H1 (cell line): ENCODE data around the gene CCDC60. TPM values are rescaled to one million over a fixed set of nuclear protein-coding genes. Genes with fewer than 3 reads are reported as not detected.

Experiments
- CTCF ChIA-PET: fragments of 300-600 bp; sonication (Branson Sonifier 250); formaldehyde crosslinking; loops from one replicate; lab custom pipeline; 2021; ENCODE audit not compliant: partially characterized antibody; lab: Charles Lee
- POLR2A ChIA-PET: fragments of 300-600 bp; sonication (Branson Sonifier 250); formaldehyde crosslinking; loops from one replicate; lab custom pipeline; 2021; ENCODE audit warnings: inconsistent platforms; ENCODE audit not compliant: partially characterized antibody; lab: Charles Lee
- DNase-seq, 2 experiments: peaks; one replicate each; pipeline versions ENCODE4 v3.0.0 to v3.0.0-alpha.2; 2010 to 2022; ENCODE audit warnings: low spot score in 2 of 2, low read depth in 1 of 2, mixed read lengths in 1 of 2
- FAIRE-seq: peaks from 2 replicates; lab custom pipeline; 2011; peaks lifted over from hg19 to GRCh38; lab: Jason Lieb, UNC
- H2AFZ ChIP-seq: 2 replicates; pipeline ENCODE4 v1.8.1; 2012; ENCODE audit warnings: low read length, inconsistent platforms
- H2AK5ac ChIP-seq: 2 replicates; pipeline ENCODE4 v1.6.1; 2013; ENCODE audit warnings: low read depth, low read length
- H2BK120ac ChIP-seq: replicated peaks from 2 replicates; pipeline ENCODE3; 2013; ENCODE audit warnings: low read depth, low read length, inconsistent platforms
- H2BK12ac ChIP-seq: 2 replicates; pipeline ENCODE4 v1.6.1; 2013; ENCODE audit warnings: low read depth, low read length
- H2BK15ac ChIP-seq: 2 replicates; pipeline ENCODE4 v1.6.1; 2013; ENCODE audit warnings: low read length
- H2BK20ac ChIP-seq: 2 replicates; pipeline ENCODE4 v1.6.1; 2013; ENCODE audit warnings: low read length
- H2BK5ac ChIP-seq: 2 replicates; pipeline ENCODE4 v1.6.1; 2013; ENCODE audit warnings: low read depth, low read length
- H3K14ac ChIP-seq: 2 replicates; pipeline ENCODE4 v1.6.1; 2013; ENCODE audit warnings: inconsistent platforms; ENCODE audit not compliant: insufficient read length
- H3K18ac ChIP-seq: 2 replicates; pipeline ENCODE4 v1.6.1; 2013; ENCODE audit warnings: low read length; ENCODE audit errors: extremely low read depth
- H3K23ac ChIP-seq: 2 replicates; pipeline ENCODE4 v1.6.1; 2013; ENCODE audit warnings: inconsistent platforms; ENCODE audit not compliant: insufficient read length
- H3K23me2 ChIP-seq: 2 replicates; pipeline ENCODE4 v1.6.1; 2013; ENCODE audit warnings: low read depth, low read length
- H3K27ac ChIP-seq: 2 replicates; pipeline ENCODE4 v1.6.1; 2011; ENCODE audit warnings: low read depth, low read length, inconsistent platforms
- H3K27me3 ChIP-seq, 4 experiments: replicated peaks in 1 of 4; 1 replicate in 1 of 4; 2 replicates in 3 of 4; pipeline versions ENCODE4 v1.6.1 to v1.8.1; 2011 to 2013; ENCODE audit warnings: low read length in 3 of 4, mild to moderate bottlenecking in 3 of 4, inconsistent platforms in 2 of 4, mixed read lengths in 2 of 4, moderate library complexity in 1 of 4; ENCODE audit not compliant: control insufficient read depth in 3 of 4, insufficient read depth in 3 of 4; ENCODE audit errors: extremely low read depth in 1 of 4
- H3K36me3 ChIP-seq, 4 experiments: 2 replicates each; pipeline versions ENCODE4 v1.6.1 to v1.8.1; 2011 to 2013; ENCODE audit warnings: mild to moderate bottlenecking in 4 of 4, low read length in 3 of 4, moderate library complexity in 2 of 4, control low read depth in 1 of 4, inconsistent platforms in 1 of 4; ENCODE audit not compliant: insufficient read depth in 4 of 4, control insufficient read depth in 2 of 4
- H3K4ac ChIP-seq: replicated peaks from 2 replicates; pipeline ENCODE3; 2013; ENCODE audit warnings: low read length, low read depth, mixed read lengths, inconsistent platforms; ENCODE audit not compliant: insufficient read length
- H3K4me1 ChIP-seq, 4 experiments: replicated peaks in 1 of 4; 1 replicate in 1 of 4; 2 replicates in 3 of 4; pipeline versions ENCODE4 v1.6.1 to v1.8.1; 2011 to 2013; ENCODE audit warnings: low read length in 3 of 4, inconsistent platforms in 2 of 4, mixed read lengths in 1 of 4; ENCODE audit not compliant: insufficient read depth in 4 of 4, control insufficient read depth in 3 of 4
- H3K4me2 ChIP-seq, 2 experiments: 2 replicates each; pipeline versions ENCODE4 v1.6.1 to v1.8.1; 2011 to 2013; ENCODE audit warnings: low read depth in 2 of 2, low read length in 2 of 2, control low read depth in 1 of 2, inconsistent platforms in 1 of 2, mild to moderate bottlenecking in 1 of 2; ENCODE audit not compliant: insufficient read depth in 1 of 2
- H3K4me3 ChIP-seq, 4 experiments: fragments of 200-600, 300-600 bp in 1 of 4; sonication (generic), shearing (Covaris generic), sonication (Bioruptor Twin) in 1 of 4; 2 replicates each; pipeline versions ENCODE4 v1.5.1 to v1.8.1; 2011 to 2016; ENCODE audit warnings: low read length in 4 of 4, low read depth in 3 of 4, control low read depth in 2 of 4, inconsistent platforms in 2 of 4, mild to moderate bottlenecking in 2 of 4, mixed read lengths in 1 of 4, moderate library complexity in 1 of 4; ENCODE audit not compliant: insufficient read depth in 2 of 4; ENCODE audit errors: extremely low read depth in 1 of 4
- H3K56ac ChIP-seq: replicated peaks from 2 replicates; pipeline ENCODE3; 2013; ENCODE audit warnings: low read depth, mild to moderate bottlenecking, mixed read lengths, low read length, inconsistent platforms; ENCODE audit not compliant: insufficient read length
- H3K79me1 ChIP-seq: 2 replicates; pipeline ENCODE4 v1.6.1; 2013; ENCODE audit warnings: low read depth, low read length, control low read depth
- H3K79me2 ChIP-seq, 2 experiments: 2 replicates each; pipeline versions ENCODE4 v1.6.1 to v1.8.1; 2012 to 2013; ENCODE audit warnings: low read length in 2 of 2, mild to moderate bottlenecking in 2 of 2, inconsistent platforms in 1 of 2; ENCODE audit not compliant: insufficient read depth in 2 of 2, control insufficient read depth in 1 of 2
- H3K9ac ChIP-seq, 4 experiments: replicated peaks in 1 of 4; 1 replicate in 1 of 4; 2 replicates in 3 of 4; pipeline versions ENCODE4 v1.6.1 to v1.8.1; 2011 to 2013; ENCODE audit warnings: low read depth in 3 of 4, low read length in 3 of 4, control low read depth in 2 of 4, mild to moderate bottlenecking in 2 of 4, moderate library complexity in 2 of 4, inconsistent platforms in 1 of 4; ENCODE audit errors: extremely low read depth in 1 of 4
- H3K9me3 ChIP-seq, 2 experiments: 2 replicates each; pipeline versions ENCODE4 v1.6.1 to v1.8.1; 2012 to 2013; ENCODE audit warnings: mild to moderate bottlenecking in 2 of 2, moderate library complexity in 2 of 2, control low read depth in 1 of 2, inconsistent platforms in 1 of 2, low read depth in 1 of 2, low read length in 1 of 2, mixed read lengths in 1 of 2; ENCODE audit not compliant: insufficient read depth in 2 of 2
- H4K20me1 ChIP-seq, 2 experiments: replicated peaks in 1 of 2; 2 replicates each; pipeline versions ENCODE3 to v1.8.1; 2011 to 2013; ENCODE audit warnings: inconsistent platforms in 2 of 2, low read length in 2 of 2, mild to moderate bottlenecking in 1 of 2; ENCODE audit not compliant: insufficient read depth in 2 of 2, control insufficient read depth in 1 of 2
- H4K5ac ChIP-seq: 2 replicates; pipeline ENCODE4 v1.6.1; 2013; ENCODE audit warnings: low read length, low read depth, mixed read lengths, inconsistent platforms; ENCODE audit not compliant: insufficient read length
- H4K8ac ChIP-seq: 2 replicates; pipeline ENCODE4 v1.8.0; 2013; ENCODE audit warnings: mild to moderate bottlenecking, moderate library complexity, low read length, inconsistent platforms; ENCODE audit not compliant: insufficient read depth; ENCODE audit errors: extremely low read depth
- H4K91ac ChIP-seq: replicated peaks from 2 replicates; pipeline ENCODE3; 2013; ENCODE audit warnings: low read length, mixed read lengths, inconsistent platforms; ENCODE audit not compliant: insufficient read length
- ATF2 ChIP-seq: IDR thresholded peaks from 2 replicates; pipeline ENCODE4 v1.6.1; 2012; ENCODE audit warnings: low read length, inconsistent platforms
- CBX5 ChIP-seq: fragments of 300-800, 300-1000 bp; sonication (generic); IDR thresholded peaks from 2 replicates; pipeline ENCODE4 v1.7.1; 2016; ENCODE audit warnings: antibody characterized with exemption, low read length, low read depth
- CTBP2 ChIP-seq: IDR thresholded peaks from 2 replicates; pipeline ENCODE4 v1.7.0; 2011; ENCODE audit warnings: borderline replicate concordance, mild to moderate bottlenecking, moderate library complexity, mixed read lengths, low read length; ENCODE audit not compliant: insufficient read depth, insufficient read length
- EZH2 ChIP-seq: fragments of 200-600 bp; sonication (generic); IDR thresholded peaks from 2 replicates; pipeline ENCODE4 v1.7.1; 2012; ENCODE audit warnings: low read depth, mild to moderate bottlenecking, moderate library complexity, low read length, inconsistent platforms; ENCODE audit not compliant: severe bottlenecking
- KDM4A ChIP-seq: IDR thresholded peaks from one replicate; pipeline ENCODE4 v1.7.1; 2012; ENCODE audit warnings: low read depth, mild to moderate bottlenecking, moderate library complexity, low read length, inconsistent platforms; ENCODE audit not compliant: severe bottlenecking
- POLR2AphosphoS5 ChIP-seq: IDR thresholded peaks from 2 replicates; pipeline ENCODE4 v1.6.1; 2011; ENCODE audit warnings: low read depth, low read length
- SIN3A ChIP-seq, 2 experiments: IDR thresholded peaks in 1 of 2; conservative IDR thresholded peaks in 1 of 2; 2 replicates each; pipeline ENCODE4 v1.6.1; 2011 to 2012; ENCODE audit warnings: low read length in 2 of 2, improper control_type of control experiment in 1 of 2, low read depth in 1 of 2, mild to moderate bottlenecking in 1 of 2
- SRF ChIP-seq: IDR thresholded peaks from 2 replicates; pipeline ENCODE4 v1.6.1; 2011; ENCODE audit warnings: mild to moderate bottlenecking, low read depth, low read length, moderate library complexity
- TAF1 ChIP-seq: IDR thresholded peaks from 2 replicates; pipeline ENCODE4 v1.6.1; 2011; ENCODE audit warnings: mild to moderate bottlenecking, low read depth, low read length
- USF2 ChIP-seq: IDR thresholded peaks from 2 replicates; pipeline ENCODE4 v1.6.1; 2011; ENCODE audit warnings: low read length, improper control_type of control experiment
- YY1 ChIP-seq: IDR thresholded peaks from 2 replicates; pipeline ENCODE4 v1.6.1; 2011; ENCODE audit warnings: low read depth, mild to moderate bottlenecking, low read length
- WGBS, 2 experiments: shearing (Covaris generic) in 1 of 2; methylation state at CpG; one replicate each; pipeline versions ENCODE4 v1.1.6 to v1.1.7; 2013 to 2015; ENCODE audit warnings: low lambda C conversion rate in 2 of 2, mixed read lengths in 2 of 2, inconsistent platforms in 1 of 2, low coverage in 1 of 2, missing lambda C conversion rate in 1 of 2; ENCODE audit not compliant: insufficient replicate concordance in 2 of 2, insufficient coverage in 1 of 2, insufficient read length in 1 of 2; ENCODE audit errors: extremely low coverage in 1 of 2, missing lambda C conversion rate in 1 of 2; 5-methylcytosine and 5-hydroxymethylcytosine counted together
- polyA plus RNA-seq, 7 experiments: library from polyadenylated mRNA; depleted of rRNA in 3 of 7; stranded (reverse) in 5 of 7; unstranded in 2 of 7; fragments of >200 nt in 5 of 7; fragments of 200-250 nt in 2 of 7; gene quantifications; 1 replicate in 5 of 7; 2 replicates in 1 of 7; 4 replicates in 1 of 7; pipeline versions ENCODE4 v1.2.1 to v1.2.3, GENCODE V29; 2011 to 2013; ENCODE audit warnings: missing spikeins in 2 of 7, mixed read lengths in 2 of 7
- total RNA-seq: library from RNA; stranded (reverse); fragmentation: NEBNext Ultra II Directional; extraction: Animal tissue kit (Norgen Biotek cat#: 25700); gene quantifications from 2 replicates; pipeline ENCODE4 v1.2.1, GENCODE V29; 2021

The CCDC60 gene
- total and polyA plus RNA-seq, 2 of the 8 experiments (the other 6 are each of a cell fraction or from before 2014, with no cell fraction given): 0.05 TPM; not detected in 1

- no peak overlapping the region for H2BK15ac ChIP-seq
- no peak overlapping the region for H3K23ac ChIP-seq
- 90% methylated on average over 3 of the region's 3 CpGs; no CpG with 5 or more reads in 1 of the 2 experiments for WGBS, 2 experiments
- H3K36me3 ChIP-seq: no peaks in the 10 kb centered on the region
- H3K79me1 ChIP-seq: no peaks in the 10 kb centered on the region
- H3K18ac ChIP-seq: no peak overlapping the region
- no peaks in the 10 kb centered on the region for H3K27me3 ChIP-seq
- H3K4me1 ChIP-seq: peaks cover 0 to 6% (median 0%) of the 10 kb centered on the region in 4 experiments; a peak in 1 of 7 replicates
- no peak overlapping the region for H2AK5ac ChIP-seq
- no peak overlapping the region for H3K56ac ChIP-seq
- no peak overlapping the region for H2BK12ac ChIP-seq
- no peak overlapping the region for H2AFZ ChIP-seq
- H2BK20ac ChIP-seq: no peak overlapping the region
- no peaks in the 10 kb centered on the region for H4K20me1 ChIP-seq
- H3K23me2 ChIP-seq: no peaks in the 10 kb centered on the region
- H3K9me3 ChIP-seq: 0 out of 4 replicates have a peak, but pooled peaks cover 0 to 2% of the 10 kb centered on the region in 2 experiments
- H4K5ac ChIP-seq: no peak overlapping the region
- no peak overlapping the region for H4K91ac ChIP-seq
- POLR2A ChIA-PET: interaction anchor here (1.3 kb wide), 1 partner anchor 9 kb away, joined by 3 read pairs; no protein-coding TSS in a partner anchor
- H3K4me2 ChIP-seq: no peak overlapping the region
- FAIRE-seq: no peak
- no peak overlapping the region for H3K4ac ChIP-seq
- H2BK5ac ChIP-seq: no peak overlapping the region
- no peak for DNase-seq
- no peak overlapping the region for H3K9ac ChIP-seq
- no peak overlapping the region for H3K14ac ChIP-seq
- CTCF ChIA-PET: interaction anchor here (0.8 to 7.7 kb wide), 3 partner anchors 17 to 81 kb away, joined by 3 to 47 read pairs (median 3); no protein-coding TSS in a partner anchor
- H3K27ac ChIP-seq: no peak overlapping the region
- H3K4me3 ChIP-seq: no peak overlapping the region
- H3K79me2 ChIP-seq: no peaks in the 10 kb centered on the region
- H2BK120ac ChIP-seq: no peak overlapping the region
- no peak overlapping the region for H4K8ac ChIP-seq
- no peak for TF ChIP-seq CBX5
- no peak for TF ChIP-seq SIN3A (conservative IDR thresholded peaks at IDR 0.05 in 1 of 2, IDR thresholded peaks at IDR 0.05 in 1 of 2; ENCODE audit: low read depth in 1 of 2, low read length in 2 of 2)
- no peak for TF ChIP-seq CTBP2
- no peak for TF ChIP-seq POLR2AphosphoS5
- no peak for TF ChIP-seq KDM4A
- no peak for TF ChIP-seq EZH2
- TF ChIP-seq ATF2: no peak
- TF ChIP-seq SRF: no peak
- no peak for TF ChIP-seq YY1
- no peak for TF ChIP-seq TAF1
- no peak for TF ChIP-seq USF2
Observed at GRCh38 chr12:119460876-119461275, 126.3 kb downstream of the CCDC60 start.
